ENCODE measurements around the gene KCTD11.
A peak's percentile ranks its signal among the peaks of the same experiment; 100 is the strongest.

Gene KCTD11

GRCh38 chr17:7327501-7327900 is 24.5 kb upstream of the KCTD11 start:
- DNase-seq (ENCODE audit: low spot score) = no peak
- in situ Hi-C loops (cut with MboI; ENCODE audit: low pct_unique_long_range_greater_than_20kb, low sequenced_read_pairs, unreplicated experiment) = no loop called here
- TF ChIP-seq CTCF (IDR thresholded peaks at IDR 0.05; ENCODE audit: extremely low read depth, insufficient read depth, missing control alignments) = no peak

- in situ Hi-C loops (cut with MboI; ENCODE audit: low pct_unique_long_range_greater_than_20kb, low sequenced_read_pairs, unreplicated experiment) = no loop called here
- TF ChIP-seq CTCF (IDR thresholded peaks at IDR 0.05; ENCODE audit: extremely low read depth, insufficient read depth, missing control alignments) = no peak
- no peak for DNase-seq (ENCODE audit: low spot score)
These were observed 24.0 kb upstream of the KCTD11 start for GRCh38 chr17:7328009-7328408.

- TF ChIP-seq CTCF (IDR thresholded peaks at IDR 0.05; ENCODE audit: extremely low read depth, insufficient read depth, missing control alignments) = no peak
- DNase-seq (ENCODE audit: low spot score) = peak; percentile 57
- in situ Hi-C loops (cut with MboI; ENCODE audit: low pct_unique_long_range_greater_than_20kb, low sequenced_read_pairs, unreplicated experiment) = no loop called here
These were observed 23.1 kb upstream of the KCTD11 start, which contains the start of gene NEURL4 for GRCh38 chr17:7328840-7329373. Gene NEURL4 (minus strand): TSS chr17:7329335. CDS start chr17:7329312, 23 bp downstream.

- in situ Hi-C loops (cut with MboI; ENCODE audit: low pct_unique_long_range_greater_than_20kb, low sequenced_read_pairs, unreplicated experiment) = no loop called here
- peak; percentile 4 for TF ChIP-seq CTCF (IDR thresholded peaks at IDR 0.05; ENCODE audit: extremely low read depth, insufficient read depth, missing control alignments)
- peak; percentile 99 for DNase-seq (ENCODE audit: low spot score)
These were observed 22.5 kb upstream of the KCTD11 start for GRCh38 chr17:7329374-7329996.

- no peak for TF ChIP-seq CTCF (IDR thresholded peaks at IDR 0.05; ENCODE audit: extremely low read depth, insufficient read depth, missing control alignments)
- in situ Hi-C loops (cut with MboI; ENCODE audit: low pct_unique_long_range_greater_than_20kb, low sequenced_read_pairs, unreplicated experiment) = no loop called here
- DNase-seq (ENCODE audit: low spot score) = peak; percentile 90
These were observed 21.8 kb upstream of the KCTD11 start for GRCh38 chr17:7329997-7330637.

DNA sequence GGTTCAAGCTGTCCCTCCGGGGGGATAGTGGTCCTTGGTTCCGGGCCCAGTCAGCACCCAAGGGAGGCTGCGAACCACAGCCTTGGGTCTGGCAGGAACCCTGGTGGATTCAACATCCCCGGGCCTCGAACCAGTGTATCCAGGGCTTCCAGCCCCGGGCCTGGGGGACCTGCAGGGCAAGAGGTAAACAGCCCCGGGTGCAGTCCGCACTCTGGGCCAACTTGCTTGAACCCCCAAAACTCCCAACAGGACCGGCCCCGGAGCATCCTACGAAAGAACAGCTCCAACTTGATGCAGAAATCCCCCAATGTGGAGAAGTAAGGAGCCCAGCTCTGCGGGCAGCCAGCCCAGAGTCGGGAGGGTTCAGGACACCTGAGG is 21.3 kb upstream of the KCTD11 start:
- no peak for DNase-seq (ENCODE audit: low spot score)
- TF ChIP-seq CTCF (IDR thresholded peaks at IDR 0.05; ENCODE audit: extremely low read depth, insufficient read depth, missing control alignments) = no peak
- in situ Hi-C loops (cut with MboI; ENCODE audit: low pct_unique_long_range_greater_than_20kb, low sequenced_read_pairs, unreplicated experiment) = no loop called here

All from GM13977 (cell line).